ENCODE data around the gene FRK.

- TF ChIP-seq CTCF (conservative IDR thresholded peaks at IDR 0.05; ENCODE audit: low read length) (no peak), EZH2phosphoT487 (IDR thresholded peaks at IDR 0.05; ENCODE audit: borderline replicate concordance, low read depth, low read length) (no peak)
Observed at GRCh38 chr6:115882174-115882573, 178.5 kb downstream of the FRK start.

Measured in OCI-LY7 (cell line).